ENCODE results near the gene SLFN11. TPM values are rescaled to one million over a fixed set of nuclear protein-coding genes. Genes with fewer than 3 reads are reported as not detected.
A peak's percentile ranks its signal among the peaks of the same experiment; 100 is the strongest.

SLFN11 gene
- total RNA-seq, 2 experiments from 2014 or later, result 95.8 to 106 TPM

DNA sequence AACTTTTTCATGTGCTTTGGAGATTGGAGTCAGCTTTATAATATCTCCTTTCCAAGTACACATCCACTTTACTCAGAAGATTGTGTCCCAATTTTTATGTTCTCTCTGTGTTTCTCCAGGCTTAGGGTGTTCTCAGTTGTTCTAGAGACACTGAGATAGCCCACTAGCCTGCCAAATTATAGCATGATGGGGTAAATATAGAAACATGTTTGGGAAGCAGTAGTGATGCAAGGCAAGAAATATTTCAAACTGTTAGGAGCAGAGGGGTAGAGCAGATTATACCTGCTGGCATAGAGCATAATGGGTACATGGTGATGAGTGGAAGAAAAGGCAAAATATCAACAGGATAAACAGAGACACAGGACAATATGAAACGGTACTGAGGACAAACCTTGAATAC is 12.4 kb downstream of the SLFN11 start:
- H3K27ac Mint-ChIP-seq, result no peak overlapping the region
- H3K27me3 Mint-ChIP-seq, result no peaks in the 10 kb centered on the region
- TF ChIP-seq, protein P1, sequence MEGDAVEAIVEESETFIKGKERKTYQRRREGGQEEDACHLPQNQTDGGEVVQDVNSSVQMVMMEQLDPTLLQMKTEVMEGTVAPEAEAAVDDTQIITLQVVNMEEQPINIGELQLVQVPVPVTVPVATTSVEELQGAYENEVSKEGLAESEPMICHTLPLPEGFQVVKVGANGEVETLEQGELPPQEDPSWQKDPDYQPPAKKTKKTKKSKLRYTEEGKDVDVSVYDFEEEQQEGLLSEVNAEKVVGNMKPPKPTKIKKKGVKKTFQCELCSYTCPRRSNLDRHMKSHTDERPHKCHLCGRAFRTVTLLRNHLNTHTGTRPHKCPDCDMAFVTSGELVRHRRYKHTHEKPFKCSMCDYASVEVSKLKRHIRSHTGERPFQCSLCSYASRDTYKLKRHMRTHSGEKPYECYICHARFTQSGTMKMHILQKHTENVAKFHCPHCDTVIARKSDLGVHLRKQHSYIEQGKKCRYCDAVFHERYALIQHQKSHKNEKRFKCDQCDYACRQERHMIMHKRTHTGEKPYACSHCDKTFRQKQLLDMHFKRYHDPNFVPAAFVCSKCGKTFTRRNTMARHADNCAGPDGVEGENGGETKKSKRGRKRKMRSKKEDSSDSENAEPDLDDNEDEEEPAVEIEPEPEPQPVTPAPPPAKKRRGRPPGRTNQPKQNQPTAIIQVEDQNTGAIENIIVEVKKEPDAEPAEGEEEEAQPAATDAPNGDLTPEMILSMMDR (IDR thresholded peaks at IDR 0.05), result no peak
- H3K9me3 Mint-ChIP-seq, result no peaks in the 10 kb centered on the region
- peaks cover 82% of the 10 kb centered on the region for H3K36me3 Mint-ChIP-seq (ENCODE audit: low read depth)
- no peak overlapping the region for H3K4me3 Mint-ChIP-seq
- CTCF ChIA-PET, result interaction anchor here (1.4 kb wide), 1 partner anchor 10 kb away, joined by 3 read pairs; no protein-coding TSS in a partner anchor
- POLR2A ChIA-PET, result interaction anchor here (0.8 kb wide), 1 partner anchor 12 kb away, joined by 3 read pairs; no protein-coding TSS in a partner anchor
- no peak for DNase-seq
- no peak for ATAC-seq
- intact Hi-C loops (cut with micrococcal nuclease), result no loop called here
- H3K4me1 Mint-ChIP-seq (ENCODE audit: low read depth), result peaks cover 32% of the 10 kb centered on the region

DNA sequence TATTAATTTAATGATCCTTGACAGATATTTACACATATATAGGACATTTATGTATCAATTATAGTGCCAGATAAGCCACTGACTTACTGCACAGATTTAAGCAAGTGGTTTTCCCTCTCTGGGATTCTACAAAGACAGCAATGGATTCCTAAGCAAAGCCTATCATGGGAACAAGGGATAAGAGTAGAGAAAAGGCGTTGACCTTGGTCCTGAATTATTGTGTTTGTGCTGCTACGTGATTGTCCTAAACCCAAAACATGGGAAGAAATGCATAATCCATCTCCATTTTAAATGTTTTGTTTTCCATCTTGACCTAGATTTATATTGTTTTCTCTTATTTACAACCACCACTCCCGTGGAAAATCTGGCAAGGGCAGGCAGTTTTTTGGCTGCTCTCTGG is 14.0 kb downstream of the SLFN11 start:
- ATAC-seq (no peak), DNase-seq (no peak)
- TF ChIP-seq, protein P1 (IDR thresholded peaks at IDR 0.05), result no peak
- intact Hi-C loops (cut with micrococcal nuclease), result no loop called here
- H3K4me3 Mint-ChIP-seq, result no peak overlapping the region
- POLR2A ChIA-PET, result no interaction called here
- peaks cover 82% of the 10 kb centered on the region for H3K36me3 Mint-ChIP-seq (ENCODE audit: low read depth)
- H3K27ac Mint-ChIP-seq, result no peak overlapping the region
- no peaks in the 10 kb centered on the region for H3K27me3 Mint-ChIP-seq
- CTCF ChIA-PET, result interaction anchor here (1.4 kb wide), 1 partner anchor 218 kb away, joined by 3 read pairs; the partner anchor contains the start of gene NLE1
- H3K4me1 Mint-ChIP-seq (ENCODE audit: low read depth), result peaks cover 35% of the 10 kb centered on the region
- no peaks in the 10 kb centered on the region for H3K9me3 Mint-ChIP-seq

DNA sequence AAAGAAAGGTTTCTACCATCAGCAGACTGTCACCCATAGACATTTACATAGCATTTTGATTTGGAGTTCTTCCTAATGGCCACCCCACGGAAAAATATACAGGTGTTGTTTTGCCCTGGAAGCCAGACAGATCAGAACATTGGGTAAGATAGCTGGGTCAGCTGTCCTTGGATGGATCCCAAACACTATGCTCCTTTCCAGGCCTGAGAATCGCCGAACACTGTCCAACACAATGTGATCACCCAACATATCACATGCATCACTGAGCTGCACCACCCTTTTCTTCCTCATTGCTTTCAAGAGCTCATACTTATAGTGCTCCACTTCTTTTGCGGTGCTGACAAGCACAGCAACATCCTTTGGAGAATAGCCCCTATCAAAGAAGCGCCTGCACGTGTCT is 21.1 kb downstream of the SLFN11 start:
- no peak for ATAC-seq
- DNase-seq, result no peak
- Mint-ChIP-seq H3K4me3 (no peak overlapping the region), H3K9me3 (no peaks in the 10 kb centered on the region), H3K27ac (no peak overlapping the region), H3K4me1 (ENCODE audit: low read depth) (peaks cover 15% of the 10 kb centered on the region), H3K36me3 (ENCODE audit: low read depth) (peaks cover 57% of the 10 kb centered on the region), H3K27me3 (no peaks in the 10 kb centered on the region)
- TF ChIP-seq, protein P1 (IDR thresholded peaks at IDR 0.05), result no peak
- intact Hi-C loops (cut with micrococcal nuclease), result no loop called here
- CTCF ChIA-PET, result no interaction called here
- POLR2A ChIA-PET, result interaction anchor here (1.1 kb wide), 1 partner anchor 21 kb away, joined by 5 read pairs; the partner anchor contains the start of gene SLFN11

DNA sequence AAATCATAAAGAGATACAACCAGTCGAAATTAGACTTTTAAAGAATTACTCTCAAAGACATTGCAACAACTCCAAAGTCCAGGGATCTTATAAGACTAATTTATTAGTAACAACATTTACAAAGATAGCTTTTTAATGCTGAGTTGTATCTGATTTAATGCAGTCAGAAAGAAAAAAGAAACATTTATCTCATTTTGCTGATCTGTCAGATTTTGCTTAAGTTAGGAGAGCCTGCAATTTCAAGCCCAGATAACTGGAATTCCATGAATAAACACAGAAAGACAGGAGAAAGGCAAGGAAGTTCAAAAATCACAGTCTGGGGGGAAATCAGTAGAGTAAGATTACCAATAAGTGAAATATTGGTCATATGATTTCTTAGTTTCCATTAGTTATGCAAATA is 22.9 kb downstream of the SLFN11 start:
- ChIA-PET CTCF (no interaction called here), POLR2A (interaction anchor here (1.6 to 1.7 kb wide), 2 partner anchors 12 to 186 kb away, joined by 3 to 7 read pairs; partner anchors contain the start of gene SLFN12L)
- Mint-ChIP-seq H3K27me3 (no peaks in the 10 kb centered on the region), H3K9me3 (no peaks in the 10 kb centered on the region), H3K4me3 (no peak overlapping the region), H3K4me1 (ENCODE audit: low read depth) (peaks cover 24% of the 10 kb centered on the region), H3K27ac (no peak overlapping the region), H3K36me3 (ENCODE audit: low read depth) (peaks cover 44% of the 10 kb centered on the region)
- DNase-seq (no peak), ATAC-seq (no peak)
- TF ChIP-seq, protein P1 (IDR thresholded peaks at IDR 0.05), result no peak
- intact Hi-C loops (cut with micrococcal nuclease), result no loop called here

DNA sequence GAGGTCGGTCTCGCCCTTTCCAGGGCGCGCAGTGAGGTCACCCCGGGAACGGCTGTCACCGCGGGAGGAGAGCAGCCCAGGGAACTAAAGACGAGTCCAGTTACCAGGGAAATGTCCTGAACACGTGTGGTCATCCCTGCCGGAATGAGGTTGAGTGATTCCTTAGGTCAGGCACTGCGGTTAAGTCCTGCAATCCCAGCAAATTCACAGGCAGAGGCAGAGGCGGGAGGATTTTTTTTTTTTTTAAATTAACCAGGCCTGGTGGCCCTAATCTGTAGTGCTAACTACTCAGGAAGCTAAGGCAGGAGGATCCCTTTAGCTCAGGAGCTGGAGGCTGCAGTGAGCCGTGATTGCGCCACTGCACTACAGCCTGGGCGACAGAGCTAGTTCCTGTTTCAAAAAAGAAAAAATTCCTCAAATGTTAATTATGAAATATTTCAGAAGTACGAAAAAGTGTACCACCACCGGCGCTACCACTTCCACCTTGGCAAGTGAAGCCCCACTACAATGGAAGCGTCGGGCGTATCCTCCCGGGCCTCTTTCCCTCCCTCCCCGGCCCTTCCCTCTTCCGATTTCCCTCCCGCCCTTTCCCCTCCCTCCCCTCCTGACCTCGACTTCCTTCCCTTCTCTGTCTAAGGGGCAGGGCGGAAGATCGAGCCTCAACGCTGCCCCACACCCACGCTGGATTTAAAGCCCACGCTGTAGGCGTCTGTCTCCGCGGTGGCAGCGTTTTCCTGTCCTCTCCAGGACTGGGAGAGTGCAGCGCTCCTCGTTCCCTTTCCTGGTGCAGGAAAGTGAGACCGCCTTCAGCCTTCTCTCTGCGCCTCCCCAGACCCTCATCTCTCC is 27.3 kb downstream of the SLFN11 start:
- POLR2A ChIA-PET, result interaction anchor here (1.4 kb wide), 1 partner anchor 27 kb away, joined by 6 read pairs; the partner anchor contains the start of gene SLFN11
- TF ChIP-seq, protein P1 (IDR thresholded peaks at IDR 0.05), result no peak
- CTCF ChIA-PET, result interaction anchor here (0.6 to 1.2 kb wide), 3 partner anchors 33 to 34 kb away, joined by 3 to 4 read pairs (median 3); no protein-coding TSS in a partner anchor
- ATAC-seq (peak; percentile 62), DNase-seq (peak; percentile 36)
- H3K4me3 Mint-ChIP-seq, result peak overlapping the region; percentile 75
- H3K27me3 Mint-ChIP-seq, result peaks cover 2% of the 10 kb centered on the region
- peak overlapping the region; percentile 74 for H3K27ac Mint-ChIP-seq
- intact Hi-C loops (cut with micrococcal nuclease), result loop anchor here (10.0 kb wide), 1 partner anchor 189 kb away; the partner anchor contains the start of gene SLFN12L
- peaks cover 41% of the 10 kb centered on the region for H3K4me1 Mint-ChIP-seq (ENCODE audit: low read depth)
- H3K9me3 Mint-ChIP-seq, result peaks cover 7% of the 10 kb centered on the region
- peaks cover 12% of the 10 kb centered on the region for H3K36me3 Mint-ChIP-seq (ENCODE audit: low read depth)
